Gastrocnemius medialis (tissue), 4 donors: ENCODE data around the gene CHAD. TPM values are rescaled to one million over a fixed set of nuclear protein-coding genes. Genes with fewer than 3 reads are reported as not detected.
A peak's percentile ranks its signal among the peaks of the same experiment; 100 is the strongest.

Experiments used
- ATAC-seq, 2 donors: fragments of 150-250 bp; one replicate each; pipeline ENCODE4 v1.9.1; 2016
- DNase-seq, 2 donors: peaks; one replicate each; pipeline ENCODE4 v3.0.0-alpha.2; 2019
- H3K27ac ChIP-seq, 4 donors: fragments of 200-600 bp; sonication (generic); 1 replicate in 1 of 4; 2 replicates in 3 of 4; pipeline ENCODE4 v1.5.1; 2016 to 2018; ENCODE audit warnings: mild to moderate bottlenecking in 2 of 4, moderate library complexity in 1 of 4
- H3K27me3 ChIP-seq, 3 donors: fragments of 200-600 bp; sonication (generic) in 2 of 3; 1 replicate in 1 of 3; 2 replicates in 2 of 3; pipeline versions ENCODE4 v1.5.1 to v1.6.0; 2016 to 2019; ENCODE audit warnings: mild to moderate bottlenecking in 1 of 3, moderate library complexity in 1 of 3
- H3K36me3 ChIP-seq, 2 donors: fragments of 200-600 bp; sonication (generic) in 1 of 2; one replicate each; pipeline ENCODE4 v1.5.1; 2017 to 2018
- H3K4me1 ChIP-seq, 2 donors: fragments of 200-600 bp; sonication (generic) in 1 of 2; one replicate each; pipeline ENCODE4 v1.5.1; 2016 to 2017; ENCODE audit warnings: mild to moderate bottlenecking in 2 of 2
- H3K4me3 ChIP-seq, 4 donors: fragments of 200-600 bp; sonication (generic) in 3 of 4; 1 replicate in 1 of 4; 2 replicates in 3 of 4; pipeline ENCODE4 v1.5.1; 2016 to 2019; ENCODE audit warnings: mild to moderate bottlenecking in 2 of 4
- H3K9me3 ChIP-seq, 3 donors: fragments of 200-600 bp; sonication (generic) in 2 of 3; 1 replicate in 1 of 3; 2 replicates in 2 of 3; pipeline ENCODE4 v1.5.1; 2016 to 2019
- POLR2A ChIP-seq, 2 donors: fragments of 450-650 bp; IDR thresholded peaks; one replicate each; pipeline ENCODE4 v1.6.1; 2017; ENCODE audit warnings: antibody characterized with exemption in 2 of 2, mild to moderate bottlenecking in 2 of 2, moderate library complexity in 2 of 2
- in situ Hi-C, 4 donors: fragments of 200-750 bp; cut with MboI; loops; one replicate each; pipeline versions ENCODE4 v1.15.0 to v1.8.0; 2017; ENCODE audit warnings: low sequenced_read_pairs in 4 of 4
- intact Hi-C: fragments of 100-400 bp; cut with DNase I; formaldehyde crosslinking; loops from one replicate; pipeline ENCODE4 v1.15.1; 2023; ENCODE audit warnings: low total_unique reads
- total RNA-seq, 4 donors: library from RNA; depleted of rRNA; stranded (reverse); fragments of >200 nt; gene quantifications; one replicate each; pipeline versions ENCODE4 v1.1.0 to v1.2.3, GENCODE V29; 2016
- TF ChIP-seq, protein P1 (sequence below), 5 experiments: fragments of 450-650 bp in 3 of 5; fragments of 200-600 bp in 2 of 5; sonication (generic) in 2 of 5; IDR thresholded peaks in 4 of 5; conservative IDR thresholded peaks in 1 of 5; 1 replicate in 4 of 5; 2 replicates in 1 of 5; pipeline ENCODE4 v1.5.1; 2016 to 2019; ENCODE audit warnings: antibody characterized with exemption in 5 of 5, mild to moderate bottlenecking in 3 of 5, moderate library complexity in 3 of 5

Gene CHAD
- total RNA-seq, 4 donors from 2014 or later: 1.8 to 8.8 TPM; not detected in 2

DNA sequence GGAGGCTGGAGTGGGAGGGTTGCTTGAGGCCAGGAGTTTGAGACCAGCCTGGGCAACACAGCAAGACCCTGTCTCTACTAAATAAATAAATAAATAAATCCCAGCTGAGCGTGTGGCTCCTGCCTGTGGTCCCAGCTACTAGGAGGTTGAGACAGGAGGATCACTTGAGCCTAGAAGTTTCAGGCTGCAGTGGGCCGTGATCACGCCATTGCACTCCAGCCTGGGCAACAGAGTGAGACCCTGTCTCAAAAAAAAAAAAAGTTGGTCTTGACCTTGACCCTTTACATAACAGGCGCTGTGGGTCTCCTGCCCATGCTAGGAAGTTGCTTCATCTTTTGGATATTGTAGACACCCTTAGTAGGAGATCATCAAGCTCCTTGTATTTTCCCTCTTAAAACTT, 31.3 kb downstream of the CHAD start:
- no peak for ATAC-seq
- no peaks in the 10 kb centered on the region for H3K9me3 ChIP-seq

DNA sequence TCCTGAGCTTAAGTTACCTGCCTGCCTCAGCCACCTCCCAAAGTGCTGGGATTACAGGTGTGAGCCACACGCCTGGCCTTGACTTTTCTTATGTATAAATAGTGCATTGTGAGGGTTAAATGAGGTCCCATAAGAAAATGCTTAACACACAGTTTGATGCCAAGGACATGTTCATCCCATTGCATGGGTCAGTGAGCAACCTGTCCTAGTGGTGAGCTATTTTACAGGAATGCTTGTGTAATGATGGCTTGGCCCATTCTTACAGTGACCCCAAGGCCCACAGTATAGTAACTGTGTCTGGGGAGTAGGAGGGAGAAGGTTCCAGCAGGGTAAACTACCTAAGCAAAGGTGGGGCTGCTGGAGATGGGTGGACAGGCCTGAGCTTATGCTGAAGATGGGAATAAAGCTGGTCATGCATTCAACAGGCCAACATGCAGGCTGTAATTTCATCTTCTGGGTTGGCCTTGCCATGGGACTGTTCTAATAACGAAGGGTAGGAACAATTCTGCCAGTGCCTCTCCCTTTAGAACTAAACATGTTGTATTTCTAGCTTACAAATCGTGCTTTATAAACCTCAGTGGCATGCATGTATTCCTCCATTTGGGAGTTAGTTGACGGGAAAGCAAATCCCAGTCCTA, 36.4 kb downstream of the CHAD start:
- intact Hi-C loops (no loop called here), in situ Hi-C loops (no loop called here)
- DNase-seq: peak; percentile 53 to 74
- Histone ChIP-seq H3K9me3 (no peaks in the 10 kb centered on the region), H3K4me3 (no peak overlapping the region), H3K27ac (peak overlapping the region; percentile 93 to 96 (median 94)), H3K4me1 (peaks cover 65 to 66% of the 10 kb centered on the region in 2 donors), H3K36me3 (no peaks in the 10 kb centered on the region), H3K27me3 (no peaks in the 10 kb centered on the region)
- TF ChIP-seq, protein P1, sequence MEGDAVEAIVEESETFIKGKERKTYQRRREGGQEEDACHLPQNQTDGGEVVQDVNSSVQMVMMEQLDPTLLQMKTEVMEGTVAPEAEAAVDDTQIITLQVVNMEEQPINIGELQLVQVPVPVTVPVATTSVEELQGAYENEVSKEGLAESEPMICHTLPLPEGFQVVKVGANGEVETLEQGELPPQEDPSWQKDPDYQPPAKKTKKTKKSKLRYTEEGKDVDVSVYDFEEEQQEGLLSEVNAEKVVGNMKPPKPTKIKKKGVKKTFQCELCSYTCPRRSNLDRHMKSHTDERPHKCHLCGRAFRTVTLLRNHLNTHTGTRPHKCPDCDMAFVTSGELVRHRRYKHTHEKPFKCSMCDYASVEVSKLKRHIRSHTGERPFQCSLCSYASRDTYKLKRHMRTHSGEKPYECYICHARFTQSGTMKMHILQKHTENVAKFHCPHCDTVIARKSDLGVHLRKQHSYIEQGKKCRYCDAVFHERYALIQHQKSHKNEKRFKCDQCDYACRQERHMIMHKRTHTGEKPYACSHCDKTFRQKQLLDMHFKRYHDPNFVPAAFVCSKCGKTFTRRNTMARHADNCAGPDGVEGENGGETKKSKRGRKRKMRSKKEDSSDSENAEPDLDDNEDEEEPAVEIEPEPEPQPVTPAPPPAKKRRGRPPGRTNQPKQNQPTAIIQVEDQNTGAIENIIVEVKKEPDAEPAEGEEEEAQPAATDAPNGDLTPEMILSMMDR (IDR thresholded peaks at IDR 0.05 in 4 of 5, conservative IDR thresholded peaks at IDR 0.05 in 1 of 5): peak in 1 of 5 experiments; percentile 15
- TF ChIP-seq POLR2A (IDR thresholded peaks at IDR 0.05): no peak
- ATAC-seq: peak; percentile 72 to 76

More for the DNA sequence above, 31.3 kb downstream of the CHAD start:
- Histone ChIP-seq H3K4me1 (peaks cover 28 to 37% of the 10 kb centered on the region in 2 donors), H3K27ac (peak overlapping the region in 2 of 4 donors; percentile 13 to 96), H3K36me3 (no peaks in the 10 kb centered on the region), H3K4me3 (no peak overlapping the region), H3K27me3 (no peaks in the 10 kb centered on the region)
- DNase-seq: no peak
- intact Hi-C loops: no loop called here
- TF ChIP-seq POLR2A (IDR thresholded peaks at IDR 0.05): no peak
- TF ChIP-seq, protein P1 (IDR thresholded peaks at IDR 0.05 in 4 of 5, conservative IDR thresholded peaks at IDR 0.05 in 1 of 5): no peak
- in situ Hi-C loops: no loop called here

DNA sequence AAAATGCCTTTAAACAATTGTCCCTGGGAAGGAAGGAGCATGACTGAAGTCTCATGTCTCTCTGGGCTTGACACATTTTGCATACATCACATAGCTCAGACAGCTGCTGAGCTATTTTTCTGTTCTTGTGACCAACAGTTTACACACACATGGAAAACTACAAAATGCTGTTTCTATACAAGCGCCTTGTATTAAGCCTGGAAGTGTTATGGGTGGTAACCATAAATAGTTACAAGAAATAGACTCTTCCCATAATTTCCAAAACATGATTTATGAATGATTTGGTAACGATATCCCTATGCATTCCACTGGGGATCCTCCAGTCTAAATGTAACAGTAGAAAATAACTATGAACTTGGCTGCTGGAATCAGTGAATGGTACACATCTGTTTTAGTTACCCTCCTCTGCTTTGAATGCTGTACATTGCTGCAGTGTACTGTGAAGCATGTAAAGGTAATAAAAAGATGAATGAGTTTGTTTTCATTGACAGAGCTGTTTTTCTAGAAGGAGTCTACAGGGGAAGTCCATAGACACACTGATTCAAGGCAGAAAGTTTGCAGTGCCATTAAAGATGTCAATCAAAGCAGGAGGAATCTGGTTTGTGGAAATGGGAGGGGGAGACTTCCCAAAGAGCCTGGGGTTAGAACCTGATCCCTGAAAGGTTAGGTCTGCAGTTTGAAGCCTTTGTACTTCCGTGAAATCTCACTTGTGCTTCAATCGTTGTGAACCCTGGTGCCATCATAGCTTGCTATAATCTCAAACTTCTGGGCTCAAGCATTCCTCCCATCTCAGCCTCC, 37.7 kb downstream of the CHAD start:
- Histone ChIP-seq H3K4me3 (no peak overlapping the region), H3K4me1 (peaks cover 68 to 69% of the 10 kb centered on the region in 2 donors), H3K36me3 (no peaks in the 10 kb centered on the region), H3K27ac (peak overlapping the region; percentile 93 to 96 (median 94)), H3K27me3 (no peaks in the 10 kb centered on the region), H3K9me3 (no peaks in the 10 kb centered on the region)
- intact Hi-C loops: no loop called here
- ATAC-seq (no peak), DNase-seq (no peak)
- no peak for TF ChIP-seq POLR2A (IDR thresholded peaks at IDR 0.05)
- TF ChIP-seq, protein P1 (IDR thresholded peaks at IDR 0.05 in 4 of 5, conservative IDR thresholded peaks at IDR 0.05 in 1 of 5): peak in 1 of 5 experiments; percentile 11
- in situ Hi-C loops: no loop called here

DNA sequence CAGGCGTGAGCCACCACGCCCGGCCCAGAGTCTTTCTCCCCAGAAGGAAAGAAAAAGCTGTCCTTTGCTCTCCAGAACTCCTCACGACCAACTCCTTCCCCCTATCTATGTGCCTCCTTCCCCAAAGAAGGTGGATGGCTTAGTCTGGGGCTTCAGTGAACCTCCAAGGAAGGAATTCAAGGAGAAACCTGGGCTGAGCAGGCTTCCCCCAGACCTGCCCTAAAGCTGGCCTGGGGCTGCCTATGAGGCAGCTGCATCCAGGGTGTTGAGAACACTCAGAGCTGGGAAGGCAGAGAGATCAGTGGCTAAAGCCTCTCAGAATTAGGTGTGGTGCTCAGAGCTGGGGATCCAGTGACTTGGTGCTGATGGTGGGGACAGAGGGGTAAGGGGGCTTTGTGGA, 38.9 kb downstream of the CHAD start:
- Histone ChIP-seq H3K4me3 (no peak overlapping the region), H3K4me1 (peaks cover 75 to 77% of the 10 kb centered on the region in 2 donors), H3K36me3 (no peaks in the 10 kb centered on the region), H3K9me3 (no peaks in the 10 kb centered on the region), H3K27ac (peak overlapping the region; percentile 93 to 96 (median 94)), H3K27me3 (no peaks in the 10 kb centered on the region)
- DNase-seq (no peak), ATAC-seq (no peak)
- in situ Hi-C loops: loop anchor here in 1 of 4 donors (10.0 kb wide), 1 partner anchor 45 kb away; the partner anchor contains the start of gene RSAD1
- TF ChIP-seq, protein P1 (IDR thresholded peaks at IDR 0.05 in 4 of 5, conservative IDR thresholded peaks at IDR 0.05 in 1 of 5): no peak
- no peak for TF ChIP-seq POLR2A (IDR thresholded peaks at IDR 0.05)
- intact Hi-C loops: loop anchor here (5.0 to 10.0 kb wide), 3 partner anchors 252 to 515 kb away; partner anchors contain the start of gene PDK2
